Liver (tissue), 10 donors: ENCODE results near the gene WLS. TPM values are rescaled to one million over a fixed set of nuclear protein-coding genes. Genes with fewer than 3 reads are reported as not detected.

Source experiments
- DNase-seq: peaks from one replicate; pipeline ENCODE4 v3.0.0-alpha.2; 2017; ENCODE audit warnings: low spot score
- H3K27ac ChIP-seq, 2 donors: one replicate each; pipeline ENCODE4 v1.7.0; 2013; ENCODE audit warnings: inconsistent platforms in 2 of 2, low read length in 2 of 2, control low read depth in 1 of 2, low read depth in 1 of 2, mild to moderate bottlenecking in 1 of 2
- H3K27me3 ChIP-seq, 4 donors: one replicate each; pipeline versions ENCODE4 v1.6.1 to v1.7.0; 2013; ENCODE audit warnings: low read length in 3 of 4, inconsistent platforms in 1 of 4, mild to moderate bottlenecking in 1 of 4, moderate library complexity in 1 of 4; ENCODE audit not compliant: control insufficient read depth in 4 of 4, insufficient read depth in 4 of 4
- H3K36me3 ChIP-seq, 4 donors: one replicate each; pipeline versions ENCODE4 v1.6.1 to v1.7.0; 2013; ENCODE audit warnings: low read length in 3 of 4, mild to moderate bottlenecking in 3 of 4, low read depth in 1 of 4, moderate library complexity in 1 of 4; ENCODE audit not compliant: control insufficient read depth in 4 of 4, insufficient read depth in 3 of 4
- H3K4me1 ChIP-seq, 4 donors: one replicate each; pipeline versions ENCODE4 v1.6.1 to v1.7.0; 2013; ENCODE audit warnings: low read length in 3 of 4, mild to moderate bottlenecking in 3 of 4, moderate library complexity in 1 of 4; ENCODE audit not compliant: control insufficient read depth in 4 of 4, insufficient read depth in 4 of 4
- H3K4me3 ChIP-seq, 3 donors: one replicate each; pipeline versions ENCODE4 v1.6.1 to v1.7.0; 2013; ENCODE audit warnings: low read length in 3 of 3, control low read depth in 1 of 3, low read depth in 1 of 3, mild to moderate bottlenecking in 1 of 3
- H3K9ac ChIP-seq, 2 donors: one replicate each; pipeline ENCODE4 v1.7.0; 2013; ENCODE audit warnings: low read length in 2 of 2, mild to moderate bottlenecking in 2 of 2, moderate library complexity in 2 of 2, control low read depth in 1 of 2, low read depth in 1 of 2
- H3K9me3 ChIP-seq, 4 donors: one replicate each; pipeline versions ENCODE4 v1.6.1 to v1.7.0; 2013; ENCODE audit warnings: low read length in 3 of 4; ENCODE audit not compliant: control insufficient read depth in 4 of 4
- EGR1 ChIP-seq, 2 donors: IDR thresholded peaks; 2 replicates each; pipeline ENCODE4 v1.6.1; 2016 to 2018; ENCODE audit warnings: antibody characterized with exemption in 2 of 2, low read depth in 2 of 2
- GABPA ChIP-seq, 2 donors: IDR thresholded peaks in 1 of 2; conservative IDR thresholded peaks in 1 of 2; 2 replicates each; pipeline ENCODE4 v1.6.1; 2016; ENCODE audit warnings: antibody characterized with exemption in 2 of 2, mild to moderate bottlenecking in 1 of 2, moderate library complexity in 1 of 2
- HNF4G ChIP-seq: IDR thresholded peaks from 2 replicates; pipeline ENCODE4 v1.6.1; 2016; ENCODE audit warnings: antibody characterized with exemption
- RAD21 ChIP-seq, 2 donors: IDR thresholded peaks; 2 replicates each; pipeline ENCODE4 v1.6.1; 2016; ENCODE audit warnings: antibody characterized with exemption in 2 of 2, mild to moderate bottlenecking in 2 of 2
- REST ChIP-seq: IDR thresholded peaks from 2 replicates; pipeline ENCODE4 v1.6.1; 2016; ENCODE audit warnings: antibody characterized with exemption, mild to moderate bottlenecking
- RXRA ChIP-seq, 2 donors: IDR thresholded peaks; 2 replicates each; pipeline ENCODE4 v1.6.1; 2017 to 2018; ENCODE audit warnings: antibody characterized with exemption in 2 of 2, mild to moderate bottlenecking in 1 of 2
- TAF1 ChIP-seq: conservative IDR thresholded peaks from 2 replicates; pipeline ENCODE4 v1.6.1; 2016; ENCODE audit warnings: antibody characterized with exemption, mild to moderate bottlenecking
- YY1 ChIP-seq: IDR thresholded peaks from 2 replicates; pipeline ENCODE4 v1.6.1; 2016; ENCODE audit warnings: antibody characterized with exemption, mild to moderate bottlenecking
- WGBS: extraction: QIAGEN DNeasy Blood & Tissue Kit; methylation state at CpG from one replicate; pipeline ENCODE4 v1.1.7; 2013; 5-methylcytosine and 5-hydroxymethylcytosine counted together
- polyA plus RNA-seq, 2 donors: library from polyadenylated mRNA; stranded (reverse) in 1 of 2; unstranded in 1 of 2; fragments of 200-250 nt in 1 of 2; fragments of >200 nt in 1 of 2; fragmentation: Nextera tagmentation in 1 of 2; extraction: Ambion mirVana in 1 of 2; gene quantifications; one replicate each; pipeline versions ENCODE4 v1.2.1 to v1.2.3, GENCODE V29; 2013 to 2015
- small RNA-seq: library from RNA; depleted of rRNA; stranded (forward); fragments of <200 nt; gene quantifications from one replicate; pipeline ENCODE3, GENCODE V24; 2014
- total RNA-seq, 2 donors: library from RNA; depleted of rRNA; stranded (reverse); fragments of >200 nt; gene quantifications; one replicate each; pipeline ENCODE4 v1.2.3, GENCODE V29; 2014
- TF ChIP-seq, protein P1 (sequence below): IDR thresholded peaks from 2 replicates; pipeline ENCODE4 v1.6.1; 2016; ENCODE audit warnings: antibody characterized with exemption
- TF ChIP-seq, protein P2 (sequence below): fragments of 150-350 bp; IDR thresholded peaks from 2 replicates; pipeline ENCODE4 v1.5.1; 2017; ENCODE audit warnings: improper control_type of control experiment, low read depth, low read length; ENCODE audit not compliant: missing input control
- donor health status: healthy.
- donor health status: healthy.
- donor health status: healthy.
- donor health status: healthy.
- donor health status: healthy.

The WLS gene
- total and polyA plus RNA-seq, 4 donors, result 3.2 to 12.5 (median 7.7) TPM

- Histone ChIP-seq H3K27me3 (no peaks in the 10 kb centered on the region), H3K9ac (no peak overlapping the region), H3K36me3 (no peaks in the 10 kb centered on the region), H3K4me1 (no peaks in the 10 kb centered on the region), H3K27ac (no peak overlapping the region), H3K4me3 (no peak overlapping the region), H3K9me3 (no peaks in the 10 kb centered on the region)
- DNase-seq, result no peak
- TF ChIP-seq YY1 (no peak), TAF1 (no peak), EGR1 (IDR thresholded peaks at IDR 0.05; ENCODE audit: low read depth in 2 of 2) (no peak), RAD21 (IDR thresholded peaks at IDR 0.05) (no peak), RXRA (IDR thresholded peaks at IDR 0.05) (no peak), HNF4G (no peak), GABPA (IDR thresholded peaks at IDR 0.05 in 1 of 2, conservative IDR thresholded peaks at IDR 0.05 in 1 of 2) (no peak), REST (no peak)
- TF ChIP-seq, protein P1, sequence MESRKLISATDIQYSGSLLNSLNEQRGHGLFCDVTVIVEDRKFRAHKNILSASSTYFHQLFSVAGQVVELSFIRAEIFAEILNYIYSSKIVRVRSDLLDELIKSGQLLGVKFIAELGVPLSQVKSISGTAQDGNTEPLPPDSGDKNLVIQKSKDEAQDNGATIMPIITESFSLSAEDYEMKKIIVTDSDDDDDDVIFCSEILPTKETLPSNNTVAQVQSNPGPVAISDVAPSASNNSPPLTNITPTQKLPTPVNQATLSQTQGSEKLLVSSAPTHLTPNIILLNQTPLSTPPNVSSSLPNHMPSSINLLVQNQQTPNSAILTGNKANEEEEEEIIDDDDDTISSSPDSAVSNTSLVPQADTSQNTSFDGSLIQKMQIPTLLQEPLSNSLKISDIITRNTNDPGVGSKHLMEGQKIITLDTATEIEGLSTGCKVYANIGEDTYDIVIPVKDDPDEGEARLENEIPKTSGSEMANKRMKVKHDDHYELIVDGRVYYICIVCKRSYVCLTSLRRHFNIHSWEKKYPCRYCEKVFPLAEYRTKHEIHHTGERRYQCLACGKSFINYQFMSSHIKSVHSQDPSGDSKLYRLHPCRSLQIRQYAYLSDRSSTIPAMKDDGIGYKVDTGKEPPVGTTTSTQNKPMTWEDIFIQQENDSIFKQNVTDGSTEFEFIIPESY, result no peak
- TF ChIP-seq, protein P2, sequence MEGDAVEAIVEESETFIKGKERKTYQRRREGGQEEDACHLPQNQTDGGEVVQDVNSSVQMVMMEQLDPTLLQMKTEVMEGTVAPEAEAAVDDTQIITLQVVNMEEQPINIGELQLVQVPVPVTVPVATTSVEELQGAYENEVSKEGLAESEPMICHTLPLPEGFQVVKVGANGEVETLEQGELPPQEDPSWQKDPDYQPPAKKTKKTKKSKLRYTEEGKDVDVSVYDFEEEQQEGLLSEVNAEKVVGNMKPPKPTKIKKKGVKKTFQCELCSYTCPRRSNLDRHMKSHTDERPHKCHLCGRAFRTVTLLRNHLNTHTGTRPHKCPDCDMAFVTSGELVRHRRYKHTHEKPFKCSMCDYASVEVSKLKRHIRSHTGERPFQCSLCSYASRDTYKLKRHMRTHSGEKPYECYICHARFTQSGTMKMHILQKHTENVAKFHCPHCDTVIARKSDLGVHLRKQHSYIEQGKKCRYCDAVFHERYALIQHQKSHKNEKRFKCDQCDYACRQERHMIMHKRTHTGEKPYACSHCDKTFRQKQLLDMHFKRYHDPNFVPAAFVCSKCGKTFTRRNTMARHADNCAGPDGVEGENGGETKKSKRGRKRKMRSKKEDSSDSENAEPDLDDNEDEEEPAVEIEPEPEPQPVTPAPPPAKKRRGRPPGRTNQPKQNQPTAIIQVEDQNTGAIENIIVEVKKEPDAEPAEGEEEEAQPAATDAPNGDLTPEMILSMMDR, result no peak
- 78% methylated on average over 2 of the region's 2 CpGs for WGBS
Observed at GRCh38 chr1:68078647-68079046, 153.7 kb downstream of the WLS start.

Small RNA genes lying within 50 kb of the gene (small RNA-seq; reads per million reads assigned to genes)
- gene COX6B1P7 (not detected), gene MIR1262 (not detected)

Other genes starting within 250 kb of the WLS start
- under 1 TPM in 1 of 2 donors, not detected in 1; 0.92 TPM for gene DIRAS3, start 181.9 kb downstream of the WLS start, total RNA-seq
- gene DIRAS3, start 181.9 kb downstream of the WLS start, polyA plus RNA-seq, result 1 to 10 TPM; 1.9 to 2.3 TPM
- not detected for gene RPE65, start 217.4 kb upstream of the WLS start, total RNA-seq
- not detected for gene RPE65, start 217.4 kb upstream of the WLS start, polyA plus RNA-seq